H1 (cell line): Measurements from ENCODE around the gene CHST11. TPM values are rescaled to one million over a fixed set of nuclear protein-coding genes. Genes with fewer than 3 reads are reported as not detected.

ENCODE experiments used
- CTCF ChIA-PET: fragments of 300-600 bp; sonication (Branson Sonifier 250); formaldehyde crosslinking; loops from one replicate; lab custom pipeline; 2021; ENCODE audit not compliant: partially characterized antibody; lab: Charles Lee
- POLR2A ChIA-PET: fragments of 300-600 bp; sonication (Branson Sonifier 250); formaldehyde crosslinking; loops from one replicate; lab custom pipeline; 2021; ENCODE audit warnings: inconsistent platforms; ENCODE audit not compliant: partially characterized antibody; lab: Charles Lee
- DNase-seq, 2 experiments: peaks; one replicate each; pipeline versions ENCODE4 v3.0.0 to v3.0.0-alpha.2; 2010 to 2022; ENCODE audit warnings: low spot score in 2 of 2, low read depth in 1 of 2, mixed read lengths in 1 of 2
- FAIRE-seq: peaks from 2 replicates; lab custom pipeline; 2011; peaks lifted over from hg19 to GRCh38; lab: Jason Lieb, UNC
- H2AFZ ChIP-seq: 2 replicates; pipeline ENCODE4 v1.8.1; 2012; ENCODE audit warnings: low read length, inconsistent platforms
- H2AK5ac ChIP-seq: 2 replicates; pipeline ENCODE4 v1.6.1; 2013; ENCODE audit warnings: low read depth, low read length
- H2BK120ac ChIP-seq: replicated peaks from 2 replicates; pipeline ENCODE3; 2013; ENCODE audit warnings: low read depth, low read length, inconsistent platforms
- H2BK12ac ChIP-seq: 2 replicates; pipeline ENCODE4 v1.6.1; 2013; ENCODE audit warnings: low read depth, low read length
- H2BK15ac ChIP-seq: 2 replicates; pipeline ENCODE4 v1.6.1; 2013; ENCODE audit warnings: low read length
- H2BK20ac ChIP-seq: 2 replicates; pipeline ENCODE4 v1.6.1; 2013; ENCODE audit warnings: low read length
- H2BK5ac ChIP-seq: 2 replicates; pipeline ENCODE4 v1.6.1; 2013; ENCODE audit warnings: low read depth, low read length
- H3K14ac ChIP-seq: 2 replicates; pipeline ENCODE4 v1.6.1; 2013; ENCODE audit warnings: inconsistent platforms; ENCODE audit not compliant: insufficient read length
- H3K18ac ChIP-seq: 2 replicates; pipeline ENCODE4 v1.6.1; 2013; ENCODE audit warnings: low read length; ENCODE audit errors: extremely low read depth
- H3K23ac ChIP-seq: 2 replicates; pipeline ENCODE4 v1.6.1; 2013; ENCODE audit warnings: inconsistent platforms; ENCODE audit not compliant: insufficient read length
- H3K23me2 ChIP-seq: 2 replicates; pipeline ENCODE4 v1.6.1; 2013; ENCODE audit warnings: low read depth, low read length
- H3K27ac ChIP-seq: 2 replicates; pipeline ENCODE4 v1.6.1; 2011; ENCODE audit warnings: low read depth, low read length, inconsistent platforms
- H3K27me3 ChIP-seq, 4 experiments: replicated peaks in 1 of 4; 1 replicate in 1 of 4; 2 replicates in 3 of 4; pipeline versions ENCODE4 v1.6.1 to v1.8.1; 2011 to 2013; ENCODE audit warnings: low read length in 3 of 4, mild to moderate bottlenecking in 3 of 4, inconsistent platforms in 2 of 4, mixed read lengths in 2 of 4, moderate library complexity in 1 of 4; ENCODE audit not compliant: control insufficient read depth in 3 of 4, insufficient read depth in 3 of 4; ENCODE audit errors: extremely low read depth in 1 of 4
- H3K36me3 ChIP-seq, 4 experiments: 2 replicates each; pipeline versions ENCODE4 v1.6.1 to v1.8.1; 2011 to 2013; ENCODE audit warnings: mild to moderate bottlenecking in 4 of 4, low read length in 3 of 4, moderate library complexity in 2 of 4, control low read depth in 1 of 4, inconsistent platforms in 1 of 4; ENCODE audit not compliant: insufficient read depth in 4 of 4, control insufficient read depth in 2 of 4
- H3K4ac ChIP-seq: replicated peaks from 2 replicates; pipeline ENCODE3; 2013; ENCODE audit warnings: low read length, low read depth, mixed read lengths, inconsistent platforms; ENCODE audit not compliant: insufficient read length
- H3K4me1 ChIP-seq, 4 experiments: replicated peaks in 1 of 4; 1 replicate in 1 of 4; 2 replicates in 3 of 4; pipeline versions ENCODE4 v1.6.1 to v1.8.1; 2011 to 2013; ENCODE audit warnings: low read length in 3 of 4, inconsistent platforms in 2 of 4, mixed read lengths in 1 of 4; ENCODE audit not compliant: insufficient read depth in 4 of 4, control insufficient read depth in 3 of 4
- H3K4me2 ChIP-seq, 2 experiments: 2 replicates each; pipeline versions ENCODE4 v1.6.1 to v1.8.1; 2011 to 2013; ENCODE audit warnings: low read depth in 2 of 2, low read length in 2 of 2, control low read depth in 1 of 2, inconsistent platforms in 1 of 2, mild to moderate bottlenecking in 1 of 2; ENCODE audit not compliant: insufficient read depth in 1 of 2
- H3K4me3 ChIP-seq, 4 experiments: fragments of 200-600, 300-600 bp in 1 of 4; sonication (generic), shearing (Covaris generic), sonication (Bioruptor Twin) in 1 of 4; 2 replicates each; pipeline versions ENCODE4 v1.5.1 to v1.8.1; 2011 to 2016; ENCODE audit warnings: low read length in 4 of 4, low read depth in 3 of 4, control low read depth in 2 of 4, inconsistent platforms in 2 of 4, mild to moderate bottlenecking in 2 of 4, mixed read lengths in 1 of 4, moderate library complexity in 1 of 4; ENCODE audit not compliant: insufficient read depth in 2 of 4; ENCODE audit errors: extremely low read depth in 1 of 4
- H3K56ac ChIP-seq: replicated peaks from 2 replicates; pipeline ENCODE3; 2013; ENCODE audit warnings: low read depth, mild to moderate bottlenecking, mixed read lengths, low read length, inconsistent platforms; ENCODE audit not compliant: insufficient read length
- H3K79me1 ChIP-seq: 2 replicates; pipeline ENCODE4 v1.6.1; 2013; ENCODE audit warnings: low read depth, low read length, control low read depth
- H3K79me2 ChIP-seq, 2 experiments: 2 replicates each; pipeline versions ENCODE4 v1.6.1 to v1.8.1; 2012 to 2013; ENCODE audit warnings: low read length in 2 of 2, mild to moderate bottlenecking in 2 of 2, inconsistent platforms in 1 of 2; ENCODE audit not compliant: insufficient read depth in 2 of 2, control insufficient read depth in 1 of 2
- H3K9ac ChIP-seq, 4 experiments: replicated peaks in 1 of 4; 1 replicate in 1 of 4; 2 replicates in 3 of 4; pipeline versions ENCODE4 v1.6.1 to v1.8.1; 2011 to 2013; ENCODE audit warnings: low read depth in 3 of 4, low read length in 3 of 4, control low read depth in 2 of 4, mild to moderate bottlenecking in 2 of 4, moderate library complexity in 2 of 4, inconsistent platforms in 1 of 4; ENCODE audit errors: extremely low read depth in 1 of 4
- H3K9me3 ChIP-seq, 2 experiments: 2 replicates each; pipeline versions ENCODE4 v1.6.1 to v1.8.1; 2012 to 2013; ENCODE audit warnings: mild to moderate bottlenecking in 2 of 2, moderate library complexity in 2 of 2, control low read depth in 1 of 2, inconsistent platforms in 1 of 2, low read depth in 1 of 2, low read length in 1 of 2, mixed read lengths in 1 of 2; ENCODE audit not compliant: insufficient read depth in 2 of 2
- H4K20me1 ChIP-seq, 2 experiments: replicated peaks in 1 of 2; 2 replicates each; pipeline versions ENCODE3 to v1.8.1; 2011 to 2013; ENCODE audit warnings: inconsistent platforms in 2 of 2, low read length in 2 of 2, mild to moderate bottlenecking in 1 of 2; ENCODE audit not compliant: insufficient read depth in 2 of 2, control insufficient read depth in 1 of 2
- H4K5ac ChIP-seq: 2 replicates; pipeline ENCODE4 v1.6.1; 2013; ENCODE audit warnings: low read length, low read depth, mixed read lengths, inconsistent platforms; ENCODE audit not compliant: insufficient read length
- H4K8ac ChIP-seq: 2 replicates; pipeline ENCODE4 v1.8.0; 2013; ENCODE audit warnings: mild to moderate bottlenecking, moderate library complexity, low read length, inconsistent platforms; ENCODE audit not compliant: insufficient read depth; ENCODE audit errors: extremely low read depth
- H4K91ac ChIP-seq: replicated peaks from 2 replicates; pipeline ENCODE3; 2013; ENCODE audit warnings: low read length, mixed read lengths, inconsistent platforms; ENCODE audit not compliant: insufficient read length
- KDM1A ChIP-seq: fragments of 200-600, 300-600 bp; sonication (generic); IDR thresholded peaks from 2 replicates; pipeline ENCODE4 v1.7.1; 2016; ENCODE audit warnings: mild to moderate bottlenecking, low read length, borderline replicate concordance
- RNF2 ChIP-seq: fragments of 200-900, 300-1000 bp; sonication (generic); IDR thresholded peaks from 2 replicates; pipeline ENCODE4 v1.7.1; 2016; ENCODE audit warnings: borderline replicate concordance, low read depth, mild to moderate bottlenecking, antibody characterized with exemption, low read length; ENCODE audit not compliant: poor library complexity, severe bottlenecking; ENCODE audit errors: missing control alignments
- TAF7 ChIP-seq: optimal IDR thresholded peaks from 2 replicates; pipeline ENCODE3; 2011; ENCODE audit warnings: low read depth, mild to moderate bottlenecking, inconsistent platforms, low read length, moderate library complexity, borderline replicate concordance
- YY1 ChIP-seq: IDR thresholded peaks from 2 replicates; pipeline ENCODE4 v1.6.1; 2011; ENCODE audit warnings: low read depth, mild to moderate bottlenecking, low read length
- WGBS, 2 experiments: shearing (Covaris generic) in 1 of 2; methylation state at CpG; one replicate each; pipeline versions ENCODE4 v1.1.6 to v1.1.7; 2013 to 2015; ENCODE audit warnings: low lambda C conversion rate in 2 of 2, mixed read lengths in 2 of 2, inconsistent platforms in 1 of 2, low coverage in 1 of 2, missing lambda C conversion rate in 1 of 2; ENCODE audit not compliant: insufficient replicate concordance in 2 of 2, insufficient coverage in 1 of 2, insufficient read length in 1 of 2; ENCODE audit errors: extremely low coverage in 1 of 2, missing lambda C conversion rate in 1 of 2; 5-methylcytosine and 5-hydroxymethylcytosine counted together
- polyA plus RNA-seq, 7 experiments: library from polyadenylated mRNA; depleted of rRNA in 3 of 7; stranded (reverse) in 5 of 7; unstranded in 2 of 7; fragments of >200 nt in 5 of 7; fragments of 200-250 nt in 2 of 7; gene quantifications; 1 replicate in 5 of 7; 2 replicates in 1 of 7; 4 replicates in 1 of 7; pipeline versions ENCODE4 v1.2.1 to v1.2.3, GENCODE V29; 2011 to 2013; ENCODE audit warnings: missing spikeins in 2 of 7, mixed read lengths in 2 of 7
- total RNA-seq: library from RNA; stranded (reverse); fragmentation: NEBNext Ultra II Directional; extraction: Animal tissue kit (Norgen Biotek cat#: 25700); gene quantifications from 2 replicates; pipeline ENCODE4 v1.2.1, GENCODE V29; 2021

Gene CHST11
- total and polyA plus RNA-seq, 2 of the 8 experiments (the other 6 are each of a cell fraction or from before 2014, with no cell fraction given): 14.4 to 20.8 TPM

DNA sequence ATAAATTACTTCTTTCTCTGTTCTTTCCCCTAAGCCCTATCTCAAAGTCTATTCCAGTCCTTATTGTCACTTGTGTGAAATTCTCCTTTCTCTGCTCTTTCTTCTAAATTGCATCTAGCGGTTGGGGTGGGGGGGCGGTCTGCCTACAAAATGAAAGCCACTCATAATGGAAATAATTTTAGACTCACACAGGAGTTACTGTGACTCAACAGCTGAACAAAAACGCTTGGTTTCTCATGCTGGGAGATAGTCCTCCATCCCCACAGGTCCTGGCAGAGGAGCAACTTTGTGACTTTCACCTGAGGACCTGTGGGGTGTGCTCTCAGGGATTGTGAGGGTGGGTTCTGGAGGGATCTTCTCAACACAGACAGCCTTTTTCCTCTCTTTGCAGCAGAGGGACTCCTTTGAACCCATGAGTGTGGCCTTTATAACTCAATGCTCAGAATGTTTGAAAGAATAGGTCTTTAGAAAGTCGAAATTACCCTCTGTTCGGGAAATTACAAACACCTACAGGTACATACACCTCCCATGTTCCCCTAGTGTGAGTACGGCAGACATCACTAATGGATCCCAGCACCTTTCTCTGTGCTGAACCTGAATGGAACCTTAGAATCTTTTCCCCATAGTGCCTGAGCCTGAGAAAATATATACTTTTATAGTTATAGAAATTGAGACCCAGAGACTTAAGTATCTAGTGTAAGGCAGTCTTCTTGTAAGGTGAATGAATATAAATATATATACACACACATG is 109.7 kb downstream of the CHST11 start:
- Histone ChIP-seq H3K23me2 (no peaks in the 10 kb centered on the region), H3K14ac (no peak overlapping the region), H3K36me3 (no peaks in the 10 kb centered on the region), H3K56ac (no peak overlapping the region), H3K23ac (no peak overlapping the region), H2AFZ (no peak overlapping the region), H3K4me2 (no peak overlapping the region), H3K4me3 (no peak overlapping the region), H4K5ac (no peak overlapping the region), H3K4ac (no peak overlapping the region), H3K79me2 (no peaks in the 10 kb centered on the region), H2BK120ac (no peak overlapping the region), H4K20me1 (peaks cover 0 to 2% of the 10 kb centered on the region in 2 experiments), H2BK5ac (no peak overlapping the region), H3K9ac (no peak overlapping the region), H3K18ac (no peak overlapping the region), H2BK15ac (no peak overlapping the region)
- CTCF ChIA-PET: interaction anchor here (1.3 kb wide), 1 partner anchor 19 kb away, joined by 3 read pairs; no protein-coding TSS in a partner anchor
- FAIRE-seq: no peak
- DNase-seq: no peak
- TF ChIP-seq KDM1A (no peak), YY1 (no peak), RNF2 (no peak), TAF7 (no peak)
- TF ChIP-seq, all 59 proteins: peak for 0
- Histone ChIP-seq H4K8ac (no peak overlapping the region), H2BK12ac (no peak overlapping the region), H2AK5ac (no peak overlapping the region), H3K9me3 (no peaks in the 10 kb centered on the region), H3K27me3 (no peaks in the 10 kb centered on the region), H3K27ac (no peak overlapping the region), H4K91ac (no peak overlapping the region), H3K79me1 (no peaks in the 10 kb centered on the region; the same call in 1 of the 2 replicates), H3K4me1 (no peaks in the 10 kb centered on the region), H2BK20ac (no peak overlapping the region)
- POLR2A ChIA-PET: no interaction called here
- WGBS, 2 experiments: 84% methylated on average over 6 of the region's 6 CpGs; no CpG with 5 or more reads in 1 of the 2 experiments
